IMR-90 (cell line): ENCODE data around the gene ST6GALNAC3. TPM values are rescaled to one million over a fixed set of nuclear protein-coding genes. Genes with fewer than 3 reads are reported as not detected.

Experiments
- ATAC-seq: fragments of 200-7000 bp; cut with Tn5 transposase; 2 replicates; pipeline ENCODE4 v1.9.1; 2020; ENCODE audit warnings: low read depth, mild to moderate bottlenecking, moderate library complexity
- BruUV-seq: library from RNA; stranded (reverse); fragments of 400-500 nt; replicated peaks from 2 replicates; lab custom pipeline; 2021; lab: Mats Ljungman, UMichigan
- CTCF ChIA-PET: fragments of 300-600 bp; formaldehyde crosslinking; extraction: SDS; loops from one replicate; lab custom pipeline; 2021; ENCODE audit warnings: antibody characterized with exemption; lab: Yijun Ruan, JAX
- POLR2A ChIA-PET: fragments of 300-600 bp; sonication (Branson Sonifier 250); formaldehyde crosslinking; loops from one replicate; lab custom pipeline; 2022; ENCODE audit warnings: antibody characterized with exemption; ENCODE audit not compliant: unreplicated experiment; lab: Charles Lee
- DNase-seq: peaks from one replicate; pipeline ENCODE4 v3.0.0; 2013
- H2AFZ ChIP-seq: replicated peaks from 2 replicates; pipeline ENCODE3; 2013; ENCODE audit warnings: low read length, mild to moderate bottlenecking; ENCODE audit not compliant: poor library complexity
- H2AK5ac ChIP-seq: 2 replicates; pipeline ENCODE4 v1.6.1; 2013; ENCODE audit warnings: low read depth, low read length, inconsistent platforms
- H2AK9ac ChIP-seq: replicated peaks from 2 replicates; pipeline ENCODE3; 2013; ENCODE audit warnings: mild to moderate bottlenecking, low read depth, low read length, moderate library complexity; ENCODE audit not compliant: poor library complexity
- H2BK120ac ChIP-seq: 2 replicates; pipeline ENCODE4 v1.6.1; 2013; ENCODE audit warnings: low read depth, low read length, inconsistent platforms
- H2BK15ac ChIP-seq: 3 replicates; pipeline ENCODE4 v1.6.1; 2013; ENCODE audit warnings: low read depth, low read length, inconsistent platforms
- H2BK20ac ChIP-seq: 2 replicates; pipeline ENCODE4 v1.6.1; 2013; ENCODE audit warnings: low read depth, mild to moderate bottlenecking, inconsistent platforms, low read length, moderate library complexity
- H2BK5ac ChIP-seq: 2 replicates; pipeline ENCODE4 v1.6.1; 2013; ENCODE audit warnings: mild to moderate bottlenecking, low read depth, low read length, inconsistent platforms; ENCODE audit not compliant: poor library complexity, severe bottlenecking
- H3K14ac ChIP-seq: replicated peaks from 2 replicates; pipeline ENCODE4 v1.6.1; 2013; ENCODE audit warnings: low read depth, low read length, inconsistent platforms
- H3K18ac ChIP-seq: 2 replicates; pipeline ENCODE4 v1.6.1; 2013; ENCODE audit warnings: low read depth, low read length, control low read depth
- H3K23ac ChIP-seq: 2 replicates; pipeline ENCODE4 v1.6.1; 2013; ENCODE audit warnings: low read depth, low read length, inconsistent platforms
- H3K27ac ChIP-seq: 2 replicates; pipeline ENCODE4 v1.5.1; 2013; ENCODE audit warnings: mild to moderate bottlenecking, control low read depth, low read length; ENCODE audit not compliant: insufficient read depth
- H3K27me3 ChIP-seq: 2 replicates; pipeline ENCODE4 v1.6.1; 2013; ENCODE audit warnings: low read length; ENCODE audit not compliant: control insufficient read depth, insufficient read depth
- H3K36me3 ChIP-seq: 2 replicates; pipeline ENCODE4 v1.6.1; 2013; ENCODE audit warnings: low read length, mixed read lengths; ENCODE audit not compliant: control insufficient read depth, insufficient read depth
- H3K4ac ChIP-seq: 2 replicates; pipeline ENCODE4 v1.6.1; 2013; ENCODE audit warnings: low read depth, low read length, inconsistent platforms
- H3K4me1 ChIP-seq: 2 replicates; pipeline ENCODE4 v1.6.1; 2013; ENCODE audit warnings: low read length, mixed read lengths; ENCODE audit not compliant: control insufficient read depth, insufficient read depth
- H3K4me2 ChIP-seq: 2 replicates; pipeline ENCODE4 v1.6.1; 2013; ENCODE audit warnings: low read depth, mild to moderate bottlenecking, control low read depth, low read length, moderate library complexity
- H3K4me3 ChIP-seq: 2 replicates; pipeline ENCODE4 v1.5.1; 2013; ENCODE audit warnings: low read depth, mild to moderate bottlenecking, control low read depth, low read length, moderate library complexity; ENCODE audit not compliant: insufficient read depth
- H3K56ac ChIP-seq: 2 replicates; pipeline ENCODE4 v1.6.1; 2013; ENCODE audit warnings: low read length, inconsistent platforms; ENCODE audit not compliant: insufficient read depth; ENCODE audit errors: extremely low read depth
- H3K79me1 ChIP-seq, 2 experiments: 2 replicates each; pipeline ENCODE4 v1.6.1; 2013; ENCODE audit warnings: low read length in 2 of 2, inconsistent platforms in 1 of 2, low read depth in 1 of 2
- H3K9ac ChIP-seq: 2 replicates; pipeline ENCODE4 v1.6.1; 2013; ENCODE audit warnings: low read depth, low read length, control low read depth
- H3K9me1 ChIP-seq: 2 replicates; pipeline ENCODE4 v1.6.1; 2013; ENCODE audit warnings: low read length, inconsistent platforms; ENCODE audit not compliant: insufficient read depth
- H3K9me3 ChIP-seq: 2 replicates; pipeline ENCODE4 v1.6.1; 2013; ENCODE audit warnings: low read length; ENCODE audit not compliant: control insufficient read depth, insufficient read depth
- H4K20me1 ChIP-seq: 2 replicates; pipeline ENCODE4 v1.6.1; 2013; ENCODE audit warnings: low read length, inconsistent platforms; ENCODE audit not compliant: insufficient read depth
- H4K5ac ChIP-seq: 2 replicates; pipeline ENCODE4 v1.6.1; 2013; ENCODE audit warnings: mild to moderate bottlenecking, low read depth, low read length, control low read depth
- H4K8ac ChIP-seq, 2 experiments: 2 replicates each; pipeline ENCODE4 v1.6.1; 2013; ENCODE audit warnings: low read depth in 2 of 2, low read length in 2 of 2, control low read depth in 1 of 2, inconsistent platforms in 1 of 2
- H4K91ac ChIP-seq: 2 replicates; pipeline ENCODE4 v1.6.1; 2013; ENCODE audit warnings: low read depth, low read length, inconsistent platforms; ENCODE audit not compliant: insufficient read depth
- BHLHE40 ChIP-seq: fragments of 150-350 bp; IDR thresholded peaks from 2 replicates; pipeline ENCODE4 v1.6.1; 2016; ENCODE audit warnings: mild to moderate bottlenecking, low read depth, low read length
- CHD1 ChIP-seq: IDR thresholded peaks from 2 replicates; pipeline ENCODE4 v1.6.1; 2012; ENCODE audit warnings: low read depth, low read length, improper control_type of control experiment
- MAFK ChIP-seq: IDR thresholded peaks from 2 replicates; pipeline ENCODE4 v1.6.1; 2012; ENCODE audit warnings: low read depth, low read length, improper control_type of control experiment
- MXI1 ChIP-seq: IDR thresholded peaks from 2 replicates; pipeline ENCODE4 v1.6.1; 2012; ENCODE audit warnings: low read depth, mild to moderate bottlenecking, low read length, moderate library complexity, borderline replicate concordance
- RAD21 ChIP-seq: IDR thresholded peaks from 2 replicates; pipeline ENCODE4 v1.6.1; 2012; ENCODE audit warnings: low read length, improper control_type of control experiment
- USF2 ChIP-seq: fragments of 150-350 bp; IDR thresholded peaks from 2 replicates; pipeline ENCODE4 v1.6.1; 2017; ENCODE audit warnings: mild to moderate bottlenecking, antibody characterized with exemption, low read length, low read depth
- WGBS, 2 experiments: methylation state at CpG; one replicate each; pipeline versions ENCODE4 v1.1.5 to v1.1.7; 2013; ENCODE audit warnings: missing lambda C conversion rate in 2 of 2; ENCODE audit not compliant: insufficient read length in 1 of 2; ENCODE audit errors: extremely low coverage in 2 of 2; 5-methylcytosine and 5-hydroxymethylcytosine counted together
- dilution Hi-C: fragments of 300-500 bp; cut with HindIII; formaldehyde crosslinking; loops from one replicate; pipeline ENCODE4 v1.14.3; 2018; ENCODE audit warnings: low sequenced_read_pairs; ENCODE audit not compliant: unreplicated experiment
- in situ Hi-C: fragments of 300-500 bp; cut with MboI; formaldehyde crosslinking; loops from 3 replicates; pipeline ENCODE4 v1.14.3; 2019; ENCODE audit warnings: low sequenced_read_pairs, inconsistent platforms, mixed read lengths
- intact Hi-C: fragments of 100-400 bp; cut with micrococcal nuclease; formaldehyde crosslinking; loops from 2 replicates; pipeline ENCODE4 v1.10.0; 2022
- polyA plus RNA-seq, 3 experiments: library from polyadenylated mRNA; depleted of rRNA; stranded (reverse); fragments of >200 nt; gene quantifications; 2 replicates each; pipeline ENCODE4 v1.2.3, GENCODE V29; 2012; ENCODE audit warnings: low replicate concordance in 1 of 3
- total RNA-seq: library from RNA; depleted of rRNA; stranded (reverse); fragments of >200 nt; gene quantifications from 2 replicates; pipeline ENCODE4 v1.2.3, GENCODE V29; 2012

ST6GALNAC3 gene
- total and polyA plus RNA-seq, 2 of the 4 experiments (the other 2 are of a cell fraction), result 0.65 to 1.3 TPM

- Histone ChIP-seq H4K8ac (no peak overlapping the region), H2BK15ac (no peak overlapping the region), H3K4me3 (no peak overlapping the region), H3K14ac (no peak overlapping the region), H3K4me2 (no peak overlapping the region), H3K56ac (no peak overlapping the region), H2BK20ac (no peak overlapping the region), H3K4me1 (no peaks in the 10 kb centered on the region), H3K9ac (no peak overlapping the region), H3K79me1 (no peaks in the 10 kb centered on the region), H3K23ac (no peak overlapping the region), H3K4ac (no peak overlapping the region), H3K27me3 (no peaks in the 10 kb centered on the region), H2AK9ac (no peak overlapping the region), H2BK120ac (no peak overlapping the region), H3K9me1 (no peaks in the 10 kb centered on the region; the same call in 1 of the 2 replicates), H2AK5ac (no peak overlapping the region), H3K27ac (no peak overlapping the region), H4K5ac (no peak overlapping the region), H4K91ac (no peak overlapping the region), H3K36me3 (no peaks in the 10 kb centered on the region), H2AFZ (no peak overlapping the region), H3K9me3 (no peaks in the 10 kb centered on the region), H2BK5ac (no peak overlapping the region), H4K20me1 (no peaks in the 10 kb centered on the region), H3K18ac (no peak overlapping the region)
- dilution Hi-C loops, result no loop called here
- in situ Hi-C loops, result no loop called here
- DNase-seq (no peak), ATAC-seq (no peak)
- ChIA-PET POLR2A (no interaction called here), CTCF (no interaction called here)
- BruUV-seq, result no TSS peak
- intact Hi-C loops, result no loop called here
- TF ChIP-seq RAD21 (no peak), CHD1 (no peak), MAFK (no peak), BHLHE40 (no peak), USF2 (no peak), MXI1 (no peak)
- WGBS, 2 experiments, result no CpG with 5 or more reads among the region's 1 CpG
Observed at GRCh38 chr1:76259270-76259669, 184.7 kb downstream of the ST6GALNAC3 start.
